B cell (primary cell): ENCODE data around the gene GLIS1. TPM values are rescaled to one million over a fixed set of nuclear protein-coding genes. Genes with fewer than 3 reads are reported as not detected.

Experiments used
- ATAC-seq: fragments of 200-7000 bp; cut with Tn5 transposase; one replicate; pipeline ENCODE4 v1.10.0; 2021; ENCODE audit warnings: low read depth, mild to moderate bottlenecking, moderate number of reproducible peaks, moderate library complexity
- CTCF ChIA-PET: fragments of 350-600 bp; sonication (Branson Sonifier 250); formaldehyde crosslinking; loops from one replicate; lab custom pipeline; 2021; ENCODE audit warnings: antibody characterized with exemption, inconsistent platforms; lab: Charles Lee
- POLR2A ChIA-PET: fragments of 350-600 bp; sonication (Branson Sonifier 250); formaldehyde crosslinking; loops from one replicate; lab custom pipeline; 2021; ENCODE audit warnings: antibody characterized with exemption; lab: Charles Lee
- DNase-seq: peaks from one replicate; pipeline ENCODE4 v3.0.0; 2013
- H2AFZ ChIP-seq: 2 replicates; pipeline ENCODE4 v1.6.1; 2012; ENCODE audit warnings: mild to moderate bottlenecking, low read depth, low read length; ENCODE audit not compliant: insufficient read depth, poor library complexity, severe bottlenecking
- H3K27ac ChIP-seq, 2 donors: 1 replicate in 1 of 2; 2 replicates in 1 of 2; pipeline ENCODE4 v1.5.1; 2012 to 2013; ENCODE audit warnings: low read length in 2 of 2, mild to moderate bottlenecking in 2 of 2, moderate library complexity in 1 of 2
- H3K27me3 ChIP-seq, 4 experiments: fragments of 200-600 bp in 1 of 4; sonication (generic) in 1 of 4; replicated peaks in 1 of 4; 1 replicate in 2 of 4; 2 replicates in 2 of 4; pipeline versions ENCODE4 v1.6.1 to v1.7.0; 2013 to 2016; ENCODE audit warnings: low read length in 3 of 4, mild to moderate bottlenecking in 2 of 4, mixed read lengths in 1 of 4, moderate library complexity in 1 of 4; ENCODE audit not compliant: insufficient read depth in 4 of 4, control insufficient read depth in 3 of 4; ENCODE audit errors: control extremely low read depth in 1 of 4
- H3K36me3 ChIP-seq, 2 experiments: replicated peaks in 1 of 2; 1 replicate in 1 of 2; 2 replicates in 1 of 2; pipeline versions ENCODE4 v1.6.1 to v1.7.1; 2013; ENCODE audit warnings: low read length in 1 of 2; ENCODE audit not compliant: insufficient read depth in 2 of 2, control insufficient read depth in 1 of 2; ENCODE audit errors: control extremely low read depth in 1 of 2, extremely low read depth in 1 of 2
- H3K4me1 ChIP-seq, 2 donors: fragments of 200-600 bp in 1 of 2; sonication (generic) in 1 of 2; 1 replicate in 1 of 2; 2 replicates in 1 of 2; pipeline versions ENCODE4 v1.5.1 to v1.6.1; 2013 to 2017; ENCODE audit warnings: low read length in 2 of 2; ENCODE audit not compliant: control insufficient read depth in 2 of 2, insufficient read depth in 2 of 2
- H3K4me2 ChIP-seq: replicated peaks from 2 replicates; pipeline ENCODE3; 2012; ENCODE audit warnings: mild to moderate bottlenecking, low read depth, low read length; ENCODE audit not compliant: poor library complexity, severe bottlenecking
- H3K4me3 ChIP-seq, 5 experiments: fragments of 200-600 bp in 1 of 5; sonication (generic) in 1 of 5; 1 replicate in 3 of 5; 2 replicates in 2 of 5; pipeline versions ENCODE4 v1.5.1 to v1.7.0; 2011 to 2016; ENCODE audit warnings: low read length in 4 of 5, mild to moderate bottlenecking in 4 of 5, low read depth in 2 of 5, control low read depth in 1 of 5, moderate library complexity in 1 of 5; ENCODE audit not compliant: insufficient read depth in 1 of 5; ENCODE audit errors: control extremely low read depth in 1 of 5, extremely low read depth in 1 of 5
- H3K79me2 ChIP-seq: fragments of 200-600 bp; sonication (generic); one replicate; pipeline ENCODE4 v1.6.0; 2016; ENCODE audit warnings: low read length; ENCODE audit not compliant: control insufficient read depth, insufficient read depth
- H3K9ac ChIP-seq: fragments of 200-600 bp; sonication (generic); 2 replicates; pipeline ENCODE4 v1.6.1; 2017; ENCODE audit warnings: mild to moderate bottlenecking, low read length, moderate library complexity
- H3K9me3 ChIP-seq, 3 donors: one replicate each; pipeline versions ENCODE4 v1.6.1 to v1.7.1; 2013; ENCODE audit warnings: low read length in 2 of 3; ENCODE audit not compliant: control insufficient read depth in 2 of 3, insufficient read depth in 1 of 3; ENCODE audit errors: control extremely low read depth in 1 of 3
- H4K20me1 ChIP-seq: 2 replicates; pipeline ENCODE4 v1.6.0; 2012; ENCODE audit warnings: mild to moderate bottlenecking, low read length; ENCODE audit not compliant: insufficient read depth, control insufficient read depth, poor library complexity, severe bottlenecking
- H3K27ac Mint-ChIP-seq: one replicate; pipeline ENCODE4 v1.8.0; 2021; ENCODE audit warnings: mixed read lengths
- H3K27me3 Mint-ChIP-seq: one replicate; pipeline ENCODE4 v1.8.0; 2021; ENCODE audit warnings: mixed read lengths
- H3K4me1 Mint-ChIP-seq: one replicate; pipeline ENCODE4 v1.8.0; 2021; ENCODE audit warnings: mixed read lengths
- H3K4me3 Mint-ChIP-seq: one replicate; pipeline ENCODE4 v1.8.0; 2021; ENCODE audit warnings: mixed read lengths
- H3K9me3 Mint-ChIP-seq: one replicate; pipeline ENCODE4 v1.8.0; 2022; ENCODE audit warnings: mixed read lengths; ENCODE audit not compliant: insufficient read depth
- CTCF ChIP-seq: fragments of 200-600 bp; IDR thresholded peaks from one replicate; pipeline ENCODE4 v1.8.0; 2022; ENCODE audit warnings: antibody characterized with exemption, mild to moderate bottlenecking
- EZH2 ChIP-seq: IDR thresholded peaks from 2 replicates; pipeline ENCODE4 v1.6.1; 2012; ENCODE audit warnings: borderline replicate concordance, low read depth, mild to moderate bottlenecking, moderate library complexity, low read length; ENCODE audit not compliant: insufficient read depth, poor library complexity, severe bottlenecking
- WGBS: methylation state at CpG from one replicate; pipeline ENCODE4 v1.1.5; 2013; ENCODE audit warnings: missing lambda C conversion rate; ENCODE audit not compliant: insufficient coverage; 5-methylcytosine and 5-hydroxymethylcytosine counted together
- intact Hi-C: fragments of 100-400 bp; cut with micrococcal nuclease; formaldehyde crosslinking; loops from one replicate; pipeline ENCODE4 v1.10.0; 2022
- polyA plus RNA-seq: library from polyadenylated mRNA; depleted of rRNA; stranded (reverse); fragments of >200 nt; gene quantifications from 2 replicates; pipeline ENCODE4 v1.2.3, GENCODE V29; 2012
- total RNA-seq, 2 donors: library from RNA; stranded (reverse); fragments of 120-200 nt in 1 of 2; gene quantifications; 1 replicate in 1 of 2; 2 replicates in 1 of 2; pipeline versions ENCODE4 v1.2.3 to v1.2.4, GENCODE V29; 2013 to 2022

GLIS1 gene
- total and polyA plus RNA-seq, 2 donors (not counting 1 experiment from before 2014, with no cell fraction given), result not detected

- Histone ChIP-seq H3K4me1 (no peaks in the 10 kb centered on the region), H3K9ac (no peak overlapping the region), H3K27me3 (no peaks in the 10 kb centered on the region), H3K4me2 (no peak overlapping the region), H3K4me3 (no peak overlapping the region), H4K20me1 (no peaks in the 10 kb centered on the region), H3K27ac (no peak overlapping the region), H3K36me3 (no peaks in the 10 kb centered on the region), H3K79me2 (no peaks in the 10 kb centered on the region), H2AFZ (no peak overlapping the region), H3K9me3 (no peaks in the 10 kb centered on the region)
- POLR2A ChIA-PET, result no interaction called here
- intact Hi-C loops, result no loop called here
- WGBS, result 96% methylated on average over 7 of the region's 7 CpGs
- no peak for DNase-seq
- H3K4me1 Mint-ChIP-seq, result no peaks in the 10 kb centered on the region
- no peaks in the 10 kb centered on the region for H3K27me3 Mint-ChIP-seq
- H3K4me3 Mint-ChIP-seq, result no peak overlapping the region
- H3K9me3 Mint-ChIP-seq, result no peaks in the 10 kb centered on the region
- CTCF ChIA-PET, result no interaction called here
- no peak overlapping the region for H3K27ac Mint-ChIP-seq
- ATAC-seq, result no peak
- TF ChIP-seq EZH2 (no peak), CTCF (no peak)
These were observed 221.9 kb downstream of the GLIS1 start for GRCh38 chr1:53517109-53517508.

- ATAC-seq (no peak), DNase-seq (no peak)
- no peak overlapping the region for H2AFZ ChIP-seq
- no peak overlapping the region for H3K4me3 ChIP-seq
- no peak overlapping the region for H3K9ac ChIP-seq
- no peaks in the 10 kb centered on the region for H3K4me1 Mint-ChIP-seq
- H3K27ac Mint-ChIP-seq, result no peak overlapping the region
- ChIA-PET CTCF (no interaction called here), POLR2A (no interaction called here)
- H3K9me3 ChIP-seq, result no peaks in the 10 kb centered on the region
- TF ChIP-seq CTCF (no peak), EZH2 (no peak)
- no peaks in the 10 kb centered on the region for H3K36me3 ChIP-seq
- WGBS, result 96% methylated on average over 7 of the region's 7 CpGs
- H3K27me3 ChIP-seq, result no peaks in the 10 kb centered on the region
- no peaks in the 10 kb centered on the region for H3K79me2 ChIP-seq
- H3K9me3 Mint-ChIP-seq, result no peaks in the 10 kb centered on the region
- no peaks in the 10 kb centered on the region for H3K27me3 Mint-ChIP-seq
- no peak overlapping the region for H3K4me2 ChIP-seq
- no peaks in the 10 kb centered on the region for H4K20me1 ChIP-seq
- H3K4me3 Mint-ChIP-seq, result no peak overlapping the region
- intact Hi-C loops, result no loop called here
- H3K27ac ChIP-seq, result no peak overlapping the region
- H3K4me1 ChIP-seq, result no peaks in the 10 kb centered on the region
These were observed 222.8 kb downstream of the GLIS1 start for GRCh38 chr1:53516181-53516580.
